Upper lobe of right lung (tissue), 1 donor: Measurements from ENCODE around the gene RHBDL1. TPM values are rescaled to one million over a fixed set of nuclear protein-coding genes. Genes with fewer than 3 reads are reported as not detected.

Experiments used
- ATAC-seq: fragments of 200-7000 bp; cut with Tn5 transposase; one replicate; pipeline ENCODE4 v1.9.1; 2020; ENCODE audit warnings: mild to moderate bottlenecking, moderate library complexity
- DNase-seq: peaks from one replicate; pipeline ENCODE4 v3.0.0-alpha.2; 2020
- H3K27ac ChIP-seq: fragments of 200-600 bp; one replicate; pipeline ENCODE4 v1.8.0; 2022
- H3K27me3 ChIP-seq: fragments of 200-600 bp; one replicate; pipeline ENCODE4 v1.8.0; 2022; ENCODE audit warnings: mild to moderate bottlenecking
- H3K36me3 ChIP-seq: fragments of 200-600 bp; one replicate; pipeline ENCODE4 v1.8.0; 2022
- H3K4me1 ChIP-seq: fragments of 200-600 bp; one replicate; pipeline ENCODE4 v1.8.0; 2022
- H3K4me3 ChIP-seq: fragments of 200-600 bp; one replicate; pipeline ENCODE4 v1.8.0; 2022; ENCODE audit warnings: mild to moderate bottlenecking
- H3K9me3 ChIP-seq: fragments of 200-600 bp; one replicate; pipeline ENCODE4 v1.8.0; 2022
- intact Hi-C: fragments of 100-400 bp; cut with DNase I; formaldehyde crosslinking; loops from one replicate; pipeline ENCODE4 v1.11.0; 2022
- total RNA-seq: library from RNA; stranded (reverse); fragmentation: NEBNext Ultra II Directional; extraction: Animal tissue kit (Norgen Biotek cat#: 25700); gene quantifications from one replicate; pipeline ENCODE4 v1.2.1, GENCODE V29; 2021
- TF ChIP-seq, protein P1 (sequence below): fragments of 200-600 bp; IDR thresholded peaks from one replicate; pipeline ENCODE4 v1.8.0; 2022; ENCODE audit warnings: antibody characterized with exemption
- donor health status: DM: no; HTN: yes; CAD: no; lungs with severe emphysema.

The RHBDL1 gene
- total RNA-seq, 1 donor from 2014 or later: 2.0 TPM

DNA sequence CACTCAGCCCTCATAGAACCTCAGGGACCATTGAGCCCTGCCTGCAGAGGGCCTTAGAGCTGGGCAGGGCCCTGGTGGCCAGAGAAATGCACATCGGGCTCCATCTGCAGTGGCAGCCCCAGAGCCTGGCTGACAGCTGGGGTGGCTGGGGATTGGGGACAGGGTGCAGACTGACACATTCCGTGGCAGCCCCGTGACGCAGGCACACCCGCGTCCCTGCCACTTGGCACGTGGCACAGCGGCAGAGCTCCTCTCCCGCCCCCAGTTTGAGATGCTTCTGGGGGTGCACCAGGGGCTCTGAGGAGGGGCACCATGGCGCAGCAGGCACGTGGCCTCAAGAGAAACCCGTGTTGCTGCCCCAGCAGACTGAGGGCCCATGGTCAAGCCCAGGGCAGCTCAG, 27.9 kb downstream of the RHBDL1 start:
- no peak for DNase-seq
- Histone ChIP-seq H3K27me3 (peaks cover 89% of the 10 kb centered on the region), H3K27ac (no peak overlapping the region), H3K4me1 (no peaks in the 10 kb centered on the region), H3K4me3 (no peak overlapping the region), H3K36me3 (no peaks in the 10 kb centered on the region), H3K9me3 (no peaks in the 10 kb centered on the region)
- no peak for ATAC-seq
- intact Hi-C loops: no loop called here
- TF ChIP-seq, protein P1, sequence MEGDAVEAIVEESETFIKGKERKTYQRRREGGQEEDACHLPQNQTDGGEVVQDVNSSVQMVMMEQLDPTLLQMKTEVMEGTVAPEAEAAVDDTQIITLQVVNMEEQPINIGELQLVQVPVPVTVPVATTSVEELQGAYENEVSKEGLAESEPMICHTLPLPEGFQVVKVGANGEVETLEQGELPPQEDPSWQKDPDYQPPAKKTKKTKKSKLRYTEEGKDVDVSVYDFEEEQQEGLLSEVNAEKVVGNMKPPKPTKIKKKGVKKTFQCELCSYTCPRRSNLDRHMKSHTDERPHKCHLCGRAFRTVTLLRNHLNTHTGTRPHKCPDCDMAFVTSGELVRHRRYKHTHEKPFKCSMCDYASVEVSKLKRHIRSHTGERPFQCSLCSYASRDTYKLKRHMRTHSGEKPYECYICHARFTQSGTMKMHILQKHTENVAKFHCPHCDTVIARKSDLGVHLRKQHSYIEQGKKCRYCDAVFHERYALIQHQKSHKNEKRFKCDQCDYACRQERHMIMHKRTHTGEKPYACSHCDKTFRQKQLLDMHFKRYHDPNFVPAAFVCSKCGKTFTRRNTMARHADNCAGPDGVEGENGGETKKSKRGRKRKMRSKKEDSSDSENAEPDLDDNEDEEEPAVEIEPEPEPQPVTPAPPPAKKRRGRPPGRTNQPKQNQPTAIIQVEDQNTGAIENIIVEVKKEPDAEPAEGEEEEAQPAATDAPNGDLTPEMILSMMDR: no peak

DNA sequence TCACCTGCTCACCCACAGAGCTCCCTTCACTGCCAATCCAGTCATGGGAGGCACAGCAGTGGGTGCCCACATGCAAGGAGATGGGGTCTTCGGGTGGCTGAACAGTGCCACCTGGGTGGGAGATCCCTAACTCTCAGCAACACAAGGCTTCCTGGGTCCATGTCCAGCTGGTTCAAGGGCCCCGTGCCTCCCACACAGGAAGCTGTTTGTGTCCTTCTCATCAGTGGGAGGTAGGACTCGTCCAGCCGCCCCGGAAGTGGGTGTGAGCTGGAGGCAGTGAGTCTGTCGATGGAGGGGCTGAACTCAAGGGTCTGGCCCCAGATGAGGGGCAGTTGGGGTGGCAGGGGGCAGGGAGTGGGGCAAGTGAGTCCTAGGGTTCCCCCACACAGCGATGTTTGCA, 28.6 kb downstream of the RHBDL1 start:
- H3K36me3 ChIP-seq: no peaks in the 10 kb centered on the region
- H3K4me3 ChIP-seq: no peak overlapping the region
- DNase-seq: no peak
- no peak for ATAC-seq
- H3K4me1 ChIP-seq: no peaks in the 10 kb centered on the region
- TF ChIP-seq, protein P1: no peak
- no peak overlapping the region for H3K27ac ChIP-seq
- no peaks in the 10 kb centered on the region for H3K9me3 ChIP-seq
- peaks cover 92% of the 10 kb centered on the region for H3K27me3 ChIP-seq
- intact Hi-C loops: no loop called here

DNA sequence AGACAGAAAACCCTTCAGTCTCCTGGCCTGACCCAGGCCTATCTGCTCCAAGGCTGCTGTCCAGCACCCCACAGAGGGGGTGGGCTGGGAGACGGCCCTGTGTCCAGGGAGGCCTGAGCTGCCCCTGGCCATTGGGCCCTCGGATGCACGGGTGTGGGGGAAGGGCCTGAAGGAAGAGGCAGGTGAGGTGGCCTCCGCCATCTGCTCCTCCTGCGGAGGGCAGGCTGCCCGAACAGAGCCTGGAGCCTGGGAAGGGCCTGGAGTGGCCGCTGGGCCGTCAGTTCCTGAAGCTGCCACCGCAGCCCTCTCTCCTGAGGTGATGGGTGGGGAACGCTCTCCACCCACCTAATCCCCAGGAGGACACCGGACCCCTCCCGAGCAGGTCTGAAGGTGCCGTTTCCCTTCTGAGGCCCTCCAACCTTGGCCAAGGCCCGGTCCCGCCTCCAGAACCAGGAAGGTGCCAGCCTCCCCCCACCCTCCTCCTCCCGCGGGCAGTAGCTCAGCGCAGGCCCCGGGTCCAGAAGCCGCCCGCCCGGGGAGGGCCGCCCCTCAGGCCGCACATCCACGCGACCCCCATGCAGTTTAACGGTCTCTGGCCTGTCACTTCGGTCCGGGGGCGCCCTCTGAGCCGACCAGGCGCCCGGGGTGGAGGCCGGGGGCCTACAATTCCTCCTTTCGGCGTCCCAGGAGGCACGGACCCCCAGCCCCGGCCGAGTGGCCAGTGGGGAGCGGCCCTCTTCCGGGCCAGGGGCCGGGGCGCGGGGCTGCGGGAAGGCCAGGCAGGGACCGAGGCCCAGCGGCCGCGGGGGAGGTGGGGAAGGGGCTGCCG, 29.3 kb downstream of the RHBDL1 start:
- Histone ChIP-seq H3K4me3 (no peak overlapping the region), H3K27ac (no peak overlapping the region), H3K27me3 (peaks cover 92% of the 10 kb centered on the region), H3K4me1 (no peaks in the 10 kb centered on the region), H3K9me3 (no peaks in the 10 kb centered on the region), H3K36me3 (no peaks in the 10 kb centered on the region)
- TF ChIP-seq, protein P1: no peak
- intact Hi-C loops: no loop called here
- DNase-seq (no peak), ATAC-seq (no peak)

DNA sequence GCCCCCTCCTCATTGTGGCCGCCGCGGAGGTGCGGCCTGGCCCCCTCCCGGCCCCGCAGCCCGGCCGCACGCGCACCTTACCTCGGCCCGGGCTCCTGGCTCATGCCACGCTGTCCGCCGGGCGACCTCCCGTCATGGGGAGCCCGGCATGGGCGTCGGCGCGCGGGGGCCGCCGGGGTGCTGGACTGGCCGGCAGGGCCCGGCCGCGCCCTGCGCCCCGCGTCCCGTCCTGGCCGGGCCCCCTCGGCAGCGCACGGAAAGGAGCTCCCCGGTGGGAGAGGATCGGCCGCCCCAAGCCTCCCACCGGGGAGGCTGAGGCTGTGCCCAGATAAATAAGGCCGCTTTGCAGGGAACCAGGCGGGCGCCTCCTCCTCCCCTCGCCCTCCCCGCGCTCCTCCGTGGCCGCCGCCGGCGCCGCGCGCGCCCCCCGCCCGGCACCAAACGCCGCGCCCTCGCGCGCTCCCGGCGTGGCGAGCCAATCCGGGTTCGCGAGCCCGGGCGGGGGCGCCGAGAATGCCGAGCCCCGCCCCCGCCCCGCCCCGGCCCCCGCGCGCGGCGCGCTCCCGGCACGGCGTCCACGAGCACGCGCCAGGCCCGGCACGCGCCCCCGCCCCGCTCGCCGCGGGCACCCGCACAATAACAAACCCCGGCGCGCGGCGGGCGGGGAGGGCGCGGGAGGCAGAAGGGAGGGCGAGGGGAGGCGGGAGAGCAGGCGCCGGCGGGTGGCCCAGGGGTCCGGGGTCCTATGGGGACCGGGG, 30.1 kb downstream of the RHBDL1 start, which contains the start of gene FBXL16:
FBXL16 (minus strand) TSS at position 371 of the 758 bp plus-strand sequence. CDS start 8,396 bp downstream, outside the sequence.
- Histone ChIP-seq H3K4me1 (no peaks in the 10 kb centered on the region), H3K27me3 (peaks cover 92% of the 10 kb centered on the region), H3K36me3 (no peaks in the 10 kb centered on the region), H3K4me3 (no peak within 1 kb of the TSS), H3K27ac (no peak within 1 kb of the TSS), H3K9me3 (no peaks in the 10 kb centered on the region)
- ATAC-seq (no peak), DNase-seq (no peak)
- TF ChIP-seq, protein P1: no peak
- intact Hi-C loops: no loop called here

DNA sequence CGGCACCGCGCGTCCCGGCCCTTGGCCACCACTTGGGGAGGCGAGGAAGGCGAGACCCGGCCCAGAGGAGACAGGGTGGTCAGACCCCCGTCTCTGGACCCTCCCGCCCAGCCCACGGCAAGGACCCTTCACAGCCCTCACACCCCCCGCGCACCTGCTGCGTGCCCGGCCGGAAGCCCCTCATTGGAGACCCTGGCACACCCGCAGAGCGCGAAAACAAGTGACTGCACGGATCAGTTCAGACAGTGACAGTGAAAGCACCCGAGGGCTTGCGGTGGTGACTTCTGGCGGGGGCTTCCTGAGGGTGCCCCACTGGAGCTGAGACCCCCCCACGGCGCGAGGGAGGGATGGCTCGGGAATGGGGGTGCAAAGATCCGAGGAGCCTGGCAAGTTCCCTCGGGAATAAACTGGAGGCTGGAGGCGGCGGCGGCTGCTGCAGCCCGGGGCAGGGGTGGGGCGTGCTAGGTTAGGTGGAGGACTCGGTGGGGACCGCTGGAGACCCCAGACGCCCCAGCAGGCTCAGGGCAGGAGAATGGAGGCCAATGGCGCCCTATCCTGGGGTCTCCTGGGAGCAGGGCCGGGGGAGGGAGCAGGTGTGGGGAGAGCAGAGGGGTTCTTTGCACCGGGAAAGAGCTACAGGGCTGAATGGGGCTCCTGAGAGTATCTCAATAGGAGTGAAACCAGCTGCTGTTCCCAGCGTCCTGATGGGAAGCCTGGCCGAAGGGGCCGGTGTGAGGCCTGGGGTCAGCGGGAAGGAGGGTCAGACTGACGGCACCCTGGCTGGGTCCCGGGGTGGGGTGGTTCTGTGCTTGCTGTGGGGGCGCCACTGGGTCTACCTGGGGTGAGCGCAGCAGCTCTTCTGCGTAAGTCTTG, 31.0 kb downstream of the RHBDL1 start:
- ATAC-seq (no peak), DNase-seq (no peak)
- TF ChIP-seq, protein P1: no peak
- H3K27me3 ChIP-seq: peaks cover 92% of the 10 kb centered on the region
- no peak overlapping the region for H3K4me3 ChIP-seq
- H3K27ac ChIP-seq: no peak overlapping the region
- H3K9me3 ChIP-seq: no peaks in the 10 kb centered on the region
- H3K4me1 ChIP-seq: no peaks in the 10 kb centered on the region
- H3K36me3 ChIP-seq: no peaks in the 10 kb centered on the region
- intact Hi-C loops: no loop called here
